ENCODE data around the gene MMP15.
"Not testable (repeated sequence)": the region's sequence is repeated elsewhere in the genome, so short reads cannot be mapped to it uniquely, and the experiment has no call there.

DNA sequence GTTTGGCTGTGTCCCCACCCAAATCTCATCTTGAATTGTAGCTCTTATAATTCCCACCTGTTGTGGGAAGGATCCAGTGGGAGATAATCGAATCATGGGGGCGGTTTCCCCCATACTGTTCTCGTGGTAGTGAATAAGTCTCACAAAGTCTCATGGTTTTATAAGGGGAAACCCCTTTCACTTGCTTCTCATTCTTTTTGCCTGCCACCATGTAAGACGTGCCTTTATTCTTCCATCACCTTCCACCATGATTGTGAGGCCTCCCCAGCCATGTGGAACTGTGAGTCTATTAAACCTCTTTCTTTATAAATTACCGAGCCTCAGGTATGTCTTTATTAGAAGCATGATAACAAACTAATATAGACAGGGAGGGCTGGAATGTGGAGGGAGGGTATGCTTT, 46.6 kb downstream of the MMP15 start:
- not testable (repeated sequence) for TF ChIP-seq MAX, CTCF (IDR thresholded peaks at IDR 0.05; ENCODE audit: low read depth, low read length)

Data from NB4 (cell line).